ENCODE measurements around the gene MKKS. TPM values are rescaled to one million over a fixed set of nuclear protein-coding genes. Genes with fewer than 3 reads are reported as not detected.

The MKKS gene
- total and polyA plus RNA-seq, 5 experiments from 2014 or later: 13.9 to 37.4 (median 26.1) TPM

DNA sequence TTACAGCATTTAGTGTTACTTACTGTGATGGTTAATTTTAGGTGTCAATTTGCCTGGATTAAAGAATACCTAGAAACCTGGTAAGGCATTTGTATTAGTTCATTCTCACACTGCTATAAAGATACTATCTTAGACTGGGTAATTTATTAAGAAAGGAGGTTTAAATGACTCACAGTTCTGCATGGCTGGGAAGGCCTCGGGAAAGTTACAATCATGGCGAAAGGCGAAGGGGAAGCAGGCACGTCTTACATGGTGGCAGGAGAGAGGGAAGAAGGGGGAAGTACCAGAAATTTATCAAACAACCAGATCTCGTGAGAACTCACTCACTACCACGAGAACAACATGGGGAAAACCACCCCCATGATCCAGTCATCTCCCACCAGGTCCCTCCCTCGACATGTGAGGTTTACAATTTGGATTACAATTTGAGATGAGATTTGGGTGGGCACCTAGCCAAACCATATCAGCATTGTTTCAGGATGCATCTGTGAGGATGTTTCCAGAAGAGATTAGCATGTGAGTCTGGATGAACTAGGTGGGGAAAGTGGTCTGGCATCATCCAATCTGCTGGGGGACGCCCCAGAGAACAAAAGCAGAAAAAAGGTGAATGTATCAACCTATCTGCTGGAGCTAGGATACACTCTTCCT lies 76.8 kb downstream of the MKKS start:
- H3K9me3 Mint-ChIP-seq: peaks cover 0 to 2% (median 0%) of the 10 kb centered on the region in 9 donors
- no peak overlapping the region for H3K27ac Mint-ChIP-seq
- POLR2A ChIA-PET: no interaction called here
- no peak for ATAC-seq
- H3K36me3 Mint-ChIP-seq: no peaks in the 10 kb centered on the region
- H3K4me3 Mint-ChIP-seq: no peak overlapping the region
- no peaks in the 10 kb centered on the region for H3K4me1 Mint-ChIP-seq
- DNase-seq: no peak
- peaks cover 0 to 9% (median 7%) of the 10 kb centered on the region in 5 donors for H3K27me3 Mint-ChIP-seq

DNA sequence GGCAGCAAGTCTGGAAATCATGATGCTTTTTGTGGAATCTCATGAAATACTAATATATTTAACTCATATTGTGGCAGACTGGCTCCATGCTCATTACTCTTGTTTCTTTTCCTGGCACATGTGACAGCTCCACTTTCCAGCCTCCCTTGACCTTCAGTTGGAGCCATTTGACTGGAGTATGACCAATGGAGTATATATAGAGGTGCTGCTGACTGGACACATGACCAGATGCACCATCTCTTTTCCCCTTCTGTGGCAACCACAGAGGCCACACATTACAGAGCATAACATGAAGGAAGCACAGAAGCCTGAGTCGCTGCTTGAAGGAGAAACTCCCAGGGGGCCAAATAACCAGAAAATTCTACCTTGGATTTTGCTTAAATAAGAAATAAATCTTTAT lies 77.4 kb downstream of the MKKS start:
- ATAC-seq: no peak
- no peak overlapping the region for H3K27ac Mint-ChIP-seq
- H3K36me3 Mint-ChIP-seq: no peaks in the 10 kb centered on the region
- POLR2A ChIA-PET: no interaction called here
- no peak overlapping the region for H3K4me3 Mint-ChIP-seq
- peaks cover 0 to 2% (median 0%) of the 10 kb centered on the region in 9 donors for H3K9me3 Mint-ChIP-seq
- H3K27me3 Mint-ChIP-seq: peaks cover 0 to 9% (median 7%) of the 10 kb centered on the region in 5 donors
- no peaks in the 10 kb centered on the region for H3K4me1 Mint-ChIP-seq
- DNase-seq: no peak

DNA sequence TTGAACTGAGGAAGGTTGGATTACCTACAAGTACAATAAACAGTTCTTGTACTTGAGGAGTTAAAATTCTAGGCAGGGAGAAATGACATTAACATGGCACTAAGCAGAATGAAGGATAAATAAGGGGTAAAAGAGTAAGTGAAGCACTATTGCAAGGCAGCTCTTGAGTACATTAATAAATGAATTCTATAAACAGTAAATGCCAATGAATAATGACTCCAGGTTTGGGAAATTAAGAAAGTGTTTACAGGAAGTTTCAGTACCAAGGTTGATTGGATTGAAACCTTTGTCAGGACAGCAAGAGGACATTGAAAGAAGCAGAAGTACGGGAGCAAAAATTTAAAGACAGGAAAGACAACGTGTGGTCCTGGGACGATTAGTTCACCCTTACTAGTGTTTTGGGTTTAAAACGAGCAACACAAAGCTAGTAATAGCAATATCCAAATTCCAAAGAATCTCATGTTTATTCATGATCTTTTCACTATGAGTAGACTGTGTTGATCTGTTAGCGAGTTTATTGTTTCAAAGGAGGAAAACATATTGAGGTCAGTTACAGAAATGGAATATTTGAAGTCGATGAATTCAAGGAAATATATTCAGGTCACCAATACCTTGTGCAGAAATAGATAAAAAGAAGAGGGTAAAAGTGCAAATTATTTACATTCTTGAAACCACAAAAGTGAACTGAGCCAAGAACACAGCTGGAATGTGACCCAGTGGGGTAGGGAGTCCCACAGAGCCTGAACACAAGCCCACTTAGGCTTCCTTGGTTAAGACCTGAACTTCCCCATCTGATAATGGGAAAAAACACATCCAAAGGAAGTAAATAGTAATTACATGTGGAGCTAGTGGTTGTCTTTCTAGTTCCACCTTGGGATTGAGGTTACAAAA lies 80.8 kb downstream of the MKKS start:
- Mint-ChIP-seq H3K4me1 (peaks cover 0 to 12% (median 3%) of the 10 kb centered on the region in 4 donors), H3K27me3 (peaks cover 0 to 9% (median 4%) of the 10 kb centered on the region in 5 donors), H3K4me3 (no peak overlapping the region), H3K36me3 (no peaks in the 10 kb centered on the region), H3K9me3 (peaks cover 0 to 2% (median 0%) of the 10 kb centered on the region in 9 donors), H3K27ac (peak overlapping the region in 1 of 10 donors; percentile 0)
- DNase-seq: no peak
- POLR2A ChIA-PET: no interaction called here
- ATAC-seq: no peak

Other genes starting within 250 kb of the MKKS start
- gene SNAP25, start 215.4 kb downstream of the MKKS start, total RNA-seq: not detected
- under 1 TPM in 1 of 3 donors, not detected in 2; 0.37 TPM for gene SNAP25, start 215.4 kb downstream of the MKKS start, polyA plus RNA-seq
- 1 to 10 TPM; 6.1 to 6.3 TPM for gene SLX4IP, start 1.1 kb upstream of the MKKS start, total RNA-seq
- 1 to 10 TPM; 1.5 to 2.5 (median 1.6) TPM for gene SLX4IP, start 1.1 kb upstream of the MKKS start, polyA plus RNA-seq
- gene JAG1, start 239.8 kb upstream of the MKKS start, total RNA-seq: under 1 TPM in 1 of 2 experiments, not detected in 1; 0.18 TPM
- under 1 TPM in 2 of 3 donors, not detected in 1; 0.05 to 0.06 TPM for gene JAG1, start 239.8 kb upstream of the MKKS start, polyA plus RNA-seq

All from naive thymus-derived CD8-positive, alpha-beta T cell (primary cell).